HepG2 (cell line): ENCODE data around the gene PHKG2. TPM values are rescaled to one million over a fixed set of nuclear protein-coding genes. Genes with fewer than 3 reads are reported as not detected.

Experiments used
- HNF4G ChIP-seq, 2 experiments: sonication (generic) in 1 of 2; formaldehyde crosslinking in 1 of 2; IDR thresholded peaks; 2 replicates each; pipeline versions ENCODE4 v1.4.0 to v1.6.1; 2011 to 2020; ENCODE audit warnings: borderline replicate concordance in 2 of 2, low read depth in 2 of 2, mild to moderate bottlenecking in 2 of 2, low read length in 1 of 2, missing genetic modification reagents in 1 of 2, moderate library complexity in 1 of 2
- HNRNPLL ChIP-seq: fragments of 200-400 bp; formaldehyde crosslinking; IDR thresholded peaks from 2 replicates; pipeline ENCODE4 v1.6.1; 2017; ENCODE audit warnings: mild to moderate bottlenecking, low read depth, low read length; ENCODE audit not compliant: poor library complexity, severe bottlenecking
- KLF6 ChIP-seq: IDR thresholded peaks from 2 replicates; pipeline ENCODE4 v1.8.0; 2016; ENCODE audit warnings: missing biosample characterization, missing genetic modification reagents
- MZF1 ChIP-seq: sonication (generic); formaldehyde crosslinking; IDR thresholded peaks from 2 replicates; pipeline ENCODE4 v1.8.1; 2023; ENCODE audit warnings: mild to moderate bottlenecking, missing genetic modification reagents, borderline replicate concordance
- NCOA5 ChIP-seq: sonication (generic); formaldehyde crosslinking; IDR thresholded peaks from 2 replicates; pipeline ENCODE4 v1.4.0; 2020; ENCODE audit warnings: missing genetic modification reagents
- SAFB2 ChIP-seq: sonication (generic); formaldehyde crosslinking; IDR thresholded peaks from 2 replicates; pipeline ENCODE4 v1.5.1; 2020; ENCODE audit warnings: missing genetic modification reagents, low read depth, mild to moderate bottlenecking, borderline replicate concordance
- SALL1 ChIP-seq: sonication (generic); formaldehyde crosslinking; IDR thresholded peaks from 2 replicates; pipeline ENCODE4 v1.8.0; 2022; ENCODE audit warnings: mild to moderate bottlenecking, missing genetic modification reagents
- TCF12 ChIP-seq, 2 experiments: fragments of 450-650 bp in 1 of 2; sonication (generic) in 1 of 2; formaldehyde crosslinking in 1 of 2; IDR thresholded peaks; 2 replicates each; pipeline versions ENCODE4 v1.6.1 to v1.8.0; 2017 to 2022; ENCODE audit warnings: antibody characterized with exemption in 1 of 2, mild to moderate bottlenecking in 1 of 2, missing genetic modification reagents in 1 of 2, moderate library complexity in 1 of 2
- ZFP37 ChIP-seq: sonication (generic); formaldehyde crosslinking; IDR thresholded peaks from 2 replicates; pipeline ENCODE4 v1.4.0; 2020; ENCODE audit warnings: missing genetic modification reagents, borderline replicate concordance
- ZNF678 ChIP-seq: sonication (generic); formaldehyde crosslinking; IDR thresholded peaks from 2 replicates; pipeline ENCODE4 v1.4.0; 2020; ENCODE audit warnings: mild to moderate bottlenecking, missing genetic modification reagents
- ZNF83 ChIP-seq: sonication (generic); formaldehyde crosslinking; IDR thresholded peaks from 2 replicates; pipeline ENCODE4 v1.4.0; 2020; ENCODE audit warnings: missing genetic modification reagents, mild to moderate bottlenecking, borderline replicate concordance
- ZNF839 ChIP-seq: sonication (generic); formaldehyde crosslinking; IDR thresholded peaks from 2 replicates; pipeline ENCODE4 v1.4.0; 2020; ENCODE audit warnings: missing genetic modification reagents, mild to moderate bottlenecking, borderline replicate concordance
- polyA plus RNA-seq, 8 experiments: library from polyadenylated mRNA; depleted of rRNA in 3 of 8; stranded (reverse) in 7 of 8; unstranded in 1 of 8; fragments of >200 nt; fragmentation: Illumina TruSeq in 4 of 8; extraction: Trizol in 4 of 8; gene quantifications; 2 replicates each; pipeline versions ENCODE4 v1.2.1 to v1.2.3, GENCODE V29; 2011 to 2016; ENCODE audit warnings: low read depth in 4 of 8, missing spikeins in 1 of 8, mixed read lengths in 1 of 8; ENCODE audit not compliant: insufficient read depth in 1 of 8
- total RNA-seq, 5 experiments: library from RNA; depleted of rRNA; stranded (reverse); fragments of >200 nt; fragmentation: Illumina TruSeq; extraction: Trizol; gene quantifications; 2 replicates each; pipeline ENCODE4 v1.2.3, GENCODE V29; 2016; ENCODE audit warnings: low read depth in 1 of 5
- TF ChIP-seq, protein P1 (sequence below): sonication (generic); formaldehyde crosslinking; IDR thresholded peaks from 2 replicates; pipeline ENCODE4 v1.5.1; 2020; ENCODE audit warnings: mild to moderate bottlenecking, missing genetic modification reagents, moderate library complexity
- TF ChIP-seq, protein P2 (sequence below): sonication (generic); formaldehyde crosslinking; IDR thresholded peaks from 2 replicates; pipeline ENCODE4 v1.5.1; 2020; ENCODE audit warnings: mild to moderate bottlenecking, missing genetic modification reagents, moderate library complexity
- TF ChIP-seq, protein P3 (sequence below): sonication (generic); formaldehyde crosslinking; IDR thresholded peaks from 2 replicates; pipeline ENCODE4 v1.5.0; 2020; ENCODE audit warnings: mild to moderate bottlenecking, missing genetic modification reagents
- TF ChIP-seq, protein P4 (sequence below): sonication (generic); formaldehyde crosslinking; IDR thresholded peaks from 2 replicates; pipeline ENCODE4 v1.4.0; 2020; ENCODE audit warnings: mild to moderate bottlenecking, low read depth, missing genetic modification reagents

The PHKG2 gene
- total and polyA plus RNA-seq, 2 of the 13 experiments (the other 11 are each of a cell fraction or from before 2014, with no cell fraction given), result 37.4 to 42.1 TPM

DNA sequence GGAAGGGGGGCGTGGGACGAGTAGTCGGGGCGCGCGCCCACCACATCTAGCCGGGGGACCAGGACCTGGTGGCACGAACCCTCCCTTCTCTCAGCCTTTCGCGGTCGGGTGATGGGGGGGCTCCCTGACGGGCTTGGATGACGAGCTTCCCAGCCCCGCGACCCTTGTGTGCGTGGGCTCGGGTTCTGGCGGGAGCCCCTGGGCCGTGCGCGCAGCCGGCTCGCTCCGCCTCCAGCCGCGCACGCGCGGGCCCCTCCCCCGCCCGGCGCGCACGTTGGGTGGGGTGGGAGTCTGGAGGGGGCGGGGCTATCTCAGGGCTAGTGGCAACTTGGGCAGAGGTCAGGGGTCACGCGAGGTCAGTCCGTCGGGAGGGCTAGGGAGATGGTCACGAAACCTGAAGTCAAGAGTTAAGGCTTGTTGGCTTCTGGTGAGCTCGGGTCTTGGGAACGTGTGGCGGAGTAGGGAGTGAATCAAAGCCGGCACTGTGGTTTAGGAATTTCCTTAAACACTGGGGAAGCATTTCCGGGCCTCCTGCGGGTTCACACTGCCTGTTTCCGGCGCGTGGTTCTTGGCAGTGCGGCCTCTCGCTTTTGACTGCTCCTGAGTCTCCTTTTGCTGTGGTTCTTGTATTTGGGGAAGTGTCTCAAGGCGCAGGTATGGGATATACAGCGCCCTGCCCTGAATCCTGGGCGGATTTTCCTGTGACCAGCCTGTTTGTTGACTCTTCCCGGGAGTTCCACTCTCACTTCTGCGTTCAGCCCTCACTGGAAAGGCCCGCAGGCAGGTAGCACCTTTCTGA is 49.2 kb upstream of the PHKG2 start, which contains the start of gene SRCAP (continued):
- TF ChIP-seq HNRNPLL (peak; percentile 46), SAFB2 (CRISPR knock-in tag) (0 out of 2 replicates have a peak, but pooled peaks have one; percentile 77), MZF1 (CRISPR knock-in tag) (0 out of 2 replicates have a peak, but pooled peaks have one; percentile 46), NCOA5 (no peak), ZNF839 (peak; percentile 100), ZNF678 (CRISPR knock-in tag) (peak; percentile 83; the same call in 1 of the 2 replicates), ZFP37 (CRISPR knock-in tag) (0 out of 2 replicates have a peak, but pooled peaks have one; percentile 55), ZNF83 (CRISPR knock-in tag) (peak; percentile 85), KLF6 (CRISPR knock-in tag) (no peak; the same call in 1 of the 2 replicates), HNF4G (IDR thresholded peaks at IDR 0.05; ENCODE audit: borderline replicate concordance, low read depth, low read length) (no peak), HNF4G (CRISPR knock-in tag; IDR thresholded peaks at IDR 0.05; ENCODE audit: borderline replicate concordance, low read depth) (peak; percentile 56), TCF12 (IDR thresholded peaks at IDR 0.05) (no peak), TCF12 (CRISPR knock-in tag; IDR thresholded peaks at IDR 0.05) (peak; percentile 32; the same call in 1 of the 2 replicates), SALL1 (CRISPR knock-in tag) (peak; percentile 72)
- TF ChIP-seq, protein P1, sequence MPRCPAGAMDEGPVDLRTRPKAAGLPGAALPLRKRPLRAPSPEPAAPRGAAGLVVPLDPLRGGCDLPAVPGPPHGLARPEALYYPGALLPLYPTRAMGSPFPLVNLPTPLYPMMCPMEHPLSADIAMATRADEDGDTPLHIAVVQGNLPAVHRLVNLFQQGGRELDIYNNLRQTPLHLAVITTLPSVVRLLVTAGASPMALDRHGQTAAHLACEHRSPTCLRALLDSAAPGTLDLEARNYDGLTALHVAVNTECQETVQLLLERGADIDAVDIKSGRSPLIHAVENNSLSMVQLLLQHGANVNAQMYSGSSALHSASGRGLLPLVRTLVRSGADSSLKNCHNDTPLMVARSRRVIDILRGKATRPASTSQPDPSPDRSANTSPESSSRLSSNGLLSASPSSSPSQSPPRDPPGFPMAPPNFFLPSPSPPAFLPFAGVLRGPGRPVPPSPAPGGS (CRISPR knock-in tag), result peak; percentile 14; the same call in 1 of the 2 replicates
- TF ChIP-seq, protein P2, sequence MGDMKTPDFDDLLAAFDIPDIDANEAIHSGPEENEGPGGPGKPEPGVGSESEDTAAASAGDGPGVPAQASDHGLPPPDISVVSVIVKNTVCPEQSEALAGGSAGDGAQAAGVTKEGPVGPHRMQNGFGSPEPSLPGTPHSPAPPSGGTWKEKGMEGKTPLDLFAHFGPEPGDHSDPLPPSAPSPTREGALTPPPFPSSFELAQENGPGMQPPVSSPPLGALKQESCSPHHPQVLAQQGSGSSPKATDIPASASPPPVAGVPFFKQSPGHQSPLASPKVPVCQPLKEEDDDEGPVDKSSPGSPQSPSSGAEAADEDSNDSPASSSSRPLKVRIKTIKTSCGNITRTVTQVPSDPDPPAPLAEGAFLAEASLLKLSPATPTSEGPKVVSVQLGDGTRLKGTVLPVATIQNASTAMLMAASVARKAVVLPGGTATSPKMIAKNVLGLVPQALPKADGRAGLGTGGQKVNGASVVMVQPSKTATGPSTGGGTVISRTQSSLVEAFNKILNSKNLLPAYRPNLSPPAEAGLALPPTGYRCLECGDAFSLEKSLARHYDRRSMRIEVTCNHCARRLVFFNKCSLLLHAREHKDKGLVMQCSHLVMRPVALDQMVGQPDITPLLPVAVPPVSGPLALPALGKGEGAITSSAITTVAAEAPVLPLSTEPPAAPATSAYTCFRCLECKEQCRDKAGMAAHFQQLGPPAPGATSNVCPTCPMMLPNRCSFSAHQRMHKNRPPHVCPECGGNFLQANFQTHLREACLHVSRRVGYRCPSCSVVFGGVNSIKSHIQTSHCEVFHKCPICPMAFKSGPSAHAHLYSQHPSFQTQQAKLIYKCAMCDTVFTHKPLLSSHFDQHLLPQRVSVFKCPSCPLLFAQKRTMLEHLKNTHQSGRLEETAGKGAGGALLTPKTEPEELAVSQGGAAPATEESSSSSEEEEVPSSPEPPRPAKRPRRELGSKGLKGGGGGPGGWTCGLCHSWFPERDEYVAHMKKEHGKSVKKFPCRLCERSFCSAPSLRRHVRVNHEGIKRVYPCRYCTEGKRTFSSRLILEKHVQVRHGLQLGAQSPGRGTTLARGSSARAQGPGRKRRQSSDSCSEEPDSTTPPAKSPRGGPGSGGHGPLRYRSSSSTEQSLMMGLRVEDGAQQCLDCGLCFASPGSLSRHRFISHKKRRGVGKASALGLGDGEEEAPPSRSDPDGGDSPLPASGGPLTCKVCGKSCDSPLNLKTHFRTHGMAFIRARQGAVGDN, result peak; percentile 80
- TF ChIP-seq, protein P3, sequence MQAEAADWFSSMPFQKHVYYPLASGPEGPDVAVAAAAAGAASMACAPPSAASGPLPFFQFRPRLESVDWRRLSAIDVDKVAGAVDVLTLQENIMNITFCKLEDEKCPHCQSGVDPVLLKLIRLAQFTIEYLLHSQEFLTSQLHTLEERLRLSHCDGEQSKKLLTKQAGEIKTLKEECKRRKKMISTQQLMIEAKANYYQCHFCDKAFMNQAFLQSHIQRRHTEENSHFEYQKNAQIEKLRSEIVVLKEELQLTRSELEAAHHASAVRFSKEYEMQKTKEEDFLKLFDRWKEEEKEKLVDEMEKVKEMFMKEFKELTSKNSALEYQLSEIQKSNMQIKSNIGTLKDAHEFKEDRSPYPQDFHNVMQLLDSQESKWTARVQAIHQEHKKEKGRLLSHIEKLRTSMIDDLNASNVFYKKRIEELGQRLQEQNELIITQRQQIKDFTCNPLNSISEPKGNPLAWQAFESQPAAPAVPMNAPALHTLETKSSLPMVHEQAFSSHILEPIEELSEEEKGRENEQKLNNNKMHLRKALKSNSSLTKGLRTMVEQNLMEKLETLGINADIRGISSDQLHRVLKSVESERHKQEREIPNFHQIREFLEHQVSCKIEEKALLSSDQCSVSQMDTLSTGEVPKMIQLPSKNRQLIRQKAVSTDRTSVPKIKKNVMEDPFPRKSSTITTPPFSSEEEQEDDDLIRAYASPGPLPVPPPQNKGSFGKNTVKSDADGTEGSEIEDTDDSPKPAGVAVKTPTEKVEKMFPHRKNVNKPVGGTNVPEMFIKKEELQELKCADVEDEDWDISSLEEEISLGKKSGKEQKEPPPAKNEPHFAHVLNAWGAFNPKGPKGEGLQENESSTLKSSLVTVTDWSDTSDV (CRISPR knock-in tag), result peak; percentile 96; the same call in 1 of the 2 replicates
- TF ChIP-seq, protein P4, sequence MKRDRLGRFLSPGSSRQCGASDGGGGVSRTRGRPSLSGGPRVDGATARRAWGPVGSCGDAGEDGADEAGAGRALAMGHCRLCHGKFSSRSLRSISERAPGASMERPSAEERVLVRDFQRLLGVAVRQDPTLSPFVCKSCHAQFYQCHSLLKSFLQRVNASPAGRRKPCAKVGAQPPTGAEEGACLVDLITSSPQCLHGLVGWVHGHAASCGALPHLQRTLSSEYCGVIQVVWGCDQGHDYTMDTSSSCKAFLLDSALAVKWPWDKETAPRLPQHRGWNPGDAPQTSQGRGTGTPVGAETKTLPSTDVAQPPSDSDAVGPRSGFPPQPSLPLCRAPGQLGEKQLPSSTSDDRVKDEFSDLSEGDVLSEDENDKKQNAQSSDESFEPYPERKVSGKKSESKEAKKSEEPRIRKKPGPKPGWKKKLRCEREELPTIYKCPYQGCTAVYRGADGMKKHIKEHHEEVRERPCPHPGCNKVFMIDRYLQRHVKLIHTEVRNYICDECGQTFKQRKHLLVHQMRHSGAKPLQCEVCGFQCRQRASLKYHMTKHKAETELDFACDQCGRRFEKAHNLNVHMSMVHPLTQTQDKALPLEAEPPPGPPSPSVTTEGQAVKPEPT (CRISPR knock-in tag), result no peak
